ENCODE measurements around the gene ZNF383. TPM values are rescaled to one million over a fixed set of nuclear protein-coding genes. Genes with fewer than 3 reads are reported as not detected.

Gene ZNF383
- total RNA-seq, 6 experiments from 2014 or later, result 3.3 to 5.5 (median 4.4) TPM

Other genes starting within 250 kb of the ZNF383 start
- 1 to 10 TPM; 3.6 to 6.3 (median 5.7) TPM for gene ZNF420, start 139.8 kb upstream of the ZNF383 start, total RNA-seq (2021; fragmentation: NEBNext Ultra II Directional; extraction: Animal tissue kit (Norgen Biotek cat#: 25700))
- 10 to 100 TPM in 3 of 6 experiments, 1 to 10 TPM in 3; 9.0 to 12.8 (median 10.1) TPM for gene ZNF585A, start 45.5 kb upstream of the ZNF383 start, total RNA-seq (2021; fragmentation: NEBNext Ultra II Directional; extraction: Animal tissue kit (Norgen Biotek cat#: 25700))
- gene ZNF585B, start 7.7 kb upstream of the ZNF383 start, total RNA-seq (2021; fragmentation: NEBNext Ultra II Directional; extraction: Animal tissue kit (Norgen Biotek cat#: 25700)), result 10 to 100 TPM; 11.0 to 16.0 (median 12.0) TPM
- gene ZNF527, start 152.9 kb downstream of the ZNF383 start, total RNA-seq (2021; fragmentation: NEBNext Ultra II Directional; extraction: Animal tissue kit (Norgen Biotek cat#: 25700)), result 1 to 10 TPM; 2.6 to 3.7 (median 3.0) TPM
- gene ZNF569, start 249.2 kb downstream of the ZNF383 start, total RNA-seq (2021; fragmentation: NEBNext Ultra II Directional; extraction: Animal tissue kit (Norgen Biotek cat#: 25700)), result 1 to 10 TPM; 5.3 to 8.9 (median 6.2) TPM